Endodermal cell (in vitro differentiated cells): ENCODE measurements around the gene RPL10A. TPM values are rescaled to one million over a fixed set of nuclear protein-coding genes. Genes with fewer than 3 reads are reported as not detected.
"Not testable (repeated sequence)": the region's sequence is repeated elsewhere in the genome, so short reads cannot be mapped to it uniquely, and the experiment has no call there.

ENCODE experiments used
- DNase-seq: peaks from one replicate; pipeline ENCODE4 v3.0.0-alpha.2; 2017
- H3K27ac ChIP-seq: 2 replicates; pipeline ENCODE4 v1.5.1; 2013; ENCODE audit warnings: mild to moderate bottlenecking, low read depth, low read length, moderate library complexity
- H3K27me3 ChIP-seq: 2 replicates; pipeline ENCODE4 v1.6.1; 2013; ENCODE audit warnings: mild to moderate bottlenecking, low read length, moderate library complexity; ENCODE audit not compliant: insufficient read depth, control insufficient read depth, poor library complexity, severe bottlenecking
- H3K36me3 ChIP-seq: 2 replicates; pipeline ENCODE4 v1.7.0; 2013; ENCODE audit warnings: mild to moderate bottlenecking, low read length, moderate library complexity; ENCODE audit not compliant: control insufficient read depth, insufficient read depth
- H3K4me1 ChIP-seq: one replicate; pipeline ENCODE4 v1.7.0; 2013; ENCODE audit warnings: low read length; ENCODE audit not compliant: control insufficient read depth, insufficient read depth
- H3K4me3 ChIP-seq: 2 replicates; pipeline ENCODE4 v1.5.1; 2013; ENCODE audit warnings: mild to moderate bottlenecking, low read length, moderate library complexity
- H3K9ac ChIP-seq: 2 replicates; pipeline ENCODE4 v1.6.1; 2013; ENCODE audit warnings: mild to moderate bottlenecking, low read length, moderate library complexity; ENCODE audit not compliant: poor library complexity, severe bottlenecking; ENCODE audit errors: extremely low read depth
- H3K9me3 ChIP-seq: 2 replicates; pipeline ENCODE4 v1.6.1; 2013; ENCODE audit warnings: mild to moderate bottlenecking, low read length, moderate library complexity; ENCODE audit not compliant: control insufficient read depth
- H3K27ac Mint-ChIP-seq: 2 replicates; pipeline ENCODE4 v1.8.0; 2020; ENCODE audit warnings: mixed read lengths
- H3K27me3 Mint-ChIP-seq: 2 replicates; pipeline ENCODE4 v1.8.0; 2021; ENCODE audit warnings: mild to moderate bottlenecking, mixed read lengths; ENCODE audit not compliant: insufficient read depth
- H3K36me3 Mint-ChIP-seq: 2 replicates; pipeline ENCODE4 v1.8.0; 2020; ENCODE audit warnings: low read depth, mixed read lengths
- H3K4me1 Mint-ChIP-seq: 2 replicates; pipeline ENCODE4 v1.8.0; 2020; ENCODE audit warnings: mixed read lengths
- H3K4me3 Mint-ChIP-seq: 2 replicates; pipeline ENCODE4 v1.8.0; 2020; ENCODE audit warnings: mild to moderate bottlenecking, moderate library complexity, mixed read lengths
- H3K9me3 Mint-ChIP-seq: 2 replicates; pipeline ENCODE4 v1.8.0; 2020; ENCODE audit warnings: mild to moderate bottlenecking, mixed read lengths
- CTCF ChIP-seq: fragments of 200-600 bp; sonication (generic); conservative IDR thresholded peaks from 2 replicates; pipeline ENCODE4 v1.5.0; 2021; ENCODE audit warnings: antibody characterized with exemption, mild to moderate bottlenecking
- WGBS, 2 experiments: methylation state at CpG; one replicate each; pipeline versions ENCODE4 v1.1.5 to v1.1.7; 2013; ENCODE audit warnings: missing lambda C conversion rate in 2 of 2, mixed read lengths in 1 of 2; ENCODE audit not compliant: insufficient coverage in 1 of 2, insufficient read length in 1 of 2; 5-methylcytosine and 5-hydroxymethylcytosine counted together
- total RNA-seq, 2 donors: library from RNA; stranded (reverse); fragmentation: NEBNext Ultra II Directional in 1 of 2; extraction: Animal tissue kit (Norgen Biotek cat#: 25700) in 1 of 2; gene quantifications; 2 replicates in 1 of 2; 3 replicates in 1 of 2; pipeline ENCODE4 v1.2.1, GENCODE V29; 2021

The RPL10A gene
- total RNA-seq, 2 donors from 2014 or later, result 1,411 to 1,652 TPM

GRCh38 chr6:35429463-35429862, 38.7 kb upstream of the RPL10A start:
- DNase-seq, result no peak
- H3K36me3 Mint-ChIP-seq, result peaks cover 21% of the 10 kb centered on the region
- no peak overlapping the region for H3K4me3 Mint-ChIP-seq

GRCh38 chr6:35432291-35432690, 35.9 kb upstream of the RPL10A start:
- H3K27ac Mint-ChIP-seq, result no peak overlapping the region
- peaks cover 8% of the 10 kb centered on the region for H3K36me3 Mint-ChIP-seq
- H3K9me3 Mint-ChIP-seq, result peaks cover 16% of the 10 kb centered on the region
- Histone ChIP-seq H3K9me3 (peaks cover 12% of the 10 kb centered on the region), H3K27me3 (no peaks in the 10 kb centered on the region), H3K4me3 (no peak overlapping the region), H3K27ac (no peak overlapping the region), H3K36me3 (no peaks in the 10 kb centered on the region), H3K4me1 (peaks cover 5% of the 10 kb centered on the region), H3K9ac (no peak overlapping the region)
- no peak for DNase-seq
- H3K27me3 Mint-ChIP-seq, result no peaks in the 10 kb centered on the region
- TF ChIP-seq CTCF, result no peak
- WGBS, 2 experiments, result 91 to 93% methylated on average over 4 of the region's 4 CpGs
- H3K4me3 Mint-ChIP-seq, result no peak overlapping the region
- peaks cover 16% of the 10 kb centered on the region for H3K4me1 Mint-ChIP-seq

More at GRCh38 chr6:35429463-35429862, 38.7 kb upstream of the RPL10A start:
- Mint-ChIP-seq H3K4me1 (peaks cover 7% of the 10 kb centered on the region), H3K27ac (no peak overlapping the region), H3K9me3 (peaks cover 16% of the 10 kb centered on the region), H3K27me3 (no peaks in the 10 kb centered on the region)
- Histone ChIP-seq H3K9ac (no peak overlapping the region), H3K9me3 (peaks cover 12% of the 10 kb centered on the region), H3K36me3 (no peaks in the 10 kb centered on the region), H3K27me3 (no peaks in the 10 kb centered on the region), H3K4me3 (no peak overlapping the region), H3K27ac (no peak overlapping the region), H3K4me1 (no peaks in the 10 kb centered on the region)
- no peak for TF ChIP-seq CTCF
- 94% methylated on average over 2 of the region's 2 CpGs for WGBS, 2 experiments

- Mint-ChIP-seq H3K4me1 (peaks cover 16% of the 10 kb centered on the region), H3K9me3 (peaks cover 16% of the 10 kb centered on the region)
- not testable (repeated sequence) for H3K4me3 Mint-ChIP-seq, H3K4me3 ChIP-seq, H3K36me3 Mint-ChIP-seq, H3K27ac ChIP-seq, H3K27ac Mint-ChIP-seq, DNase-seq, H3K27me3 Mint-ChIP-seq, H3K4me1 ChIP-seq, H3K9ac ChIP-seq, H3K27me3 ChIP-seq, H3K36me3 ChIP-seq
- WGBS, 2 experiments, result 91% methylated on average over 3 of the region's 3 CpGs
- H3K9me3 ChIP-seq, result peaks cover 12% of the 10 kb centered on the region
Measured at GRCh38 chr6:35432702-35433101, 35.5 kb upstream of the RPL10A start.
